ENCODE results near the gene FAM3D. TPM values are rescaled to one million over a fixed set of nuclear protein-coding genes. Genes with fewer than 3 reads are reported as not detected.

FAM3D gene
- total RNA-seq, 2 donors from 2014 or later: not detected

DNA sequence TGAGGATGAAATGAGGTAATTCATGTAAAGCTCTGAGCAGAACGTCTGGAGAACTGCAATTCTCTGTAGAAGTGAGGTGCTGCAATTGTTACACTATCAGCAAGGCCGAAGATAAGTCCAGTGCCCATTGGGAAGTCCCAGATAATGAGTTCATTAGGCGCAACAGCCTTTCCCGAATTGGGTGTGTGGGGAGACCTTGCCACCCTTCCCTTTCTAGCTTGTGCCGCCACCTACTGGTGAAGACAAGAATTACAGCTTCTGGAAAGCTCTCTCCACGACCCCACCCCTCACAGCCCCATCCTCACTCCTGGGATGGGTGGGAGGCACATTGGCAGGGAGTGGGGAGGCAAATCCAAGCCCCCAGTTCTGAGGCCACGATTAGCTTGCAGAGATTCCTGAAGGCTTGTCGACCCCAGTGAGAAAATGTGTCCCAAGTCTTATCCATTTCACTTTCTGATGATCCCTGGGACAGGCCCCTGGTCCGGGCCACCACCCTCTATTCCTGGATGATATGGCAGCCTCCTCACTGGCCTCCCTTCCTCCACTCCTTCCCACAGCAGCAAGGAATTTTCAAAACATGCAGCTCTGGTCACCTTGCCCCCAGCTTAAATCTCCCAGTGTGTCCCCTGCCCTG lies 36.4 kb downstream of the FAM3D start:
- no peaks in the 10 kb centered on the region for H3K27me3 ChIP-seq
- H3K9me3 ChIP-seq: no peaks in the 10 kb centered on the region
- H3K4me1 ChIP-seq: peaks cover 0 to 41% of the 10 kb centered on the region in 2 donors
- DNase-seq (ENCODE audit: low spot score): peak; percentile 75
- peak overlapping the region in 1 of 2 donors; percentile 63 for H3K27ac ChIP-seq
- TF ChIP-seq, protein P1, sequence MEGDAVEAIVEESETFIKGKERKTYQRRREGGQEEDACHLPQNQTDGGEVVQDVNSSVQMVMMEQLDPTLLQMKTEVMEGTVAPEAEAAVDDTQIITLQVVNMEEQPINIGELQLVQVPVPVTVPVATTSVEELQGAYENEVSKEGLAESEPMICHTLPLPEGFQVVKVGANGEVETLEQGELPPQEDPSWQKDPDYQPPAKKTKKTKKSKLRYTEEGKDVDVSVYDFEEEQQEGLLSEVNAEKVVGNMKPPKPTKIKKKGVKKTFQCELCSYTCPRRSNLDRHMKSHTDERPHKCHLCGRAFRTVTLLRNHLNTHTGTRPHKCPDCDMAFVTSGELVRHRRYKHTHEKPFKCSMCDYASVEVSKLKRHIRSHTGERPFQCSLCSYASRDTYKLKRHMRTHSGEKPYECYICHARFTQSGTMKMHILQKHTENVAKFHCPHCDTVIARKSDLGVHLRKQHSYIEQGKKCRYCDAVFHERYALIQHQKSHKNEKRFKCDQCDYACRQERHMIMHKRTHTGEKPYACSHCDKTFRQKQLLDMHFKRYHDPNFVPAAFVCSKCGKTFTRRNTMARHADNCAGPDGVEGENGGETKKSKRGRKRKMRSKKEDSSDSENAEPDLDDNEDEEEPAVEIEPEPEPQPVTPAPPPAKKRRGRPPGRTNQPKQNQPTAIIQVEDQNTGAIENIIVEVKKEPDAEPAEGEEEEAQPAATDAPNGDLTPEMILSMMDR (IDR thresholded peaks at IDR 0.05): peak; percentile 92 to 97
- H3K36me3 ChIP-seq: no peaks in the 10 kb centered on the region
- H3K4me3 ChIP-seq: no peak overlapping the region

DNA sequence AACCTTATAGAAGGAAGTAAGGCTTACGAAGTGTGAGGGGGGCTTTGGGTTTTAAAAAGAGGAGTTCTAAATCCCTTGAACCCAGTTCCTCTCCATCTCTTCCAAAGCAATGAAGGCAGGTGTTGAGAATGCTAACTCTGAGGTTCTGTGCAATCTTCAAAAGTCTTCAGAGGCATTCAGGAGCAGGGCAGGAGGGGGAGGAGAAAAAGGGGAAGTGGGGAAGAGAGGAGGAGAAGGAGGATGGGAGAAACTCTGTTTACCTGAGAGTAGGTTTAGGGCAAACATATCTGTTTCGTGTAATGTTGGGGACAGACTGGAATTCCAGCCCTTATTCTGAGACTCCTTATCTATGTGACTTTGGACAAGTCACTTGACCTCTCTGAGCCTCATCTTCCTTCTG lies 36.9 kb downstream of the FAM3D start:
- Histone ChIP-seq H3K27ac (peak overlapping the region; percentile 63 to 70), H3K9me3 (no peaks in the 10 kb centered on the region), H3K4me3 (no peak overlapping the region), H3K27me3 (no peaks in the 10 kb centered on the region), H3K36me3 (no peaks in the 10 kb centered on the region), H3K4me1 (peaks cover 0 to 45% of the 10 kb centered on the region in 2 donors)
- DNase-seq (ENCODE audit: low spot score): no peak
- TF ChIP-seq, protein P1 (IDR thresholded peaks at IDR 0.05): no peak

DNA sequence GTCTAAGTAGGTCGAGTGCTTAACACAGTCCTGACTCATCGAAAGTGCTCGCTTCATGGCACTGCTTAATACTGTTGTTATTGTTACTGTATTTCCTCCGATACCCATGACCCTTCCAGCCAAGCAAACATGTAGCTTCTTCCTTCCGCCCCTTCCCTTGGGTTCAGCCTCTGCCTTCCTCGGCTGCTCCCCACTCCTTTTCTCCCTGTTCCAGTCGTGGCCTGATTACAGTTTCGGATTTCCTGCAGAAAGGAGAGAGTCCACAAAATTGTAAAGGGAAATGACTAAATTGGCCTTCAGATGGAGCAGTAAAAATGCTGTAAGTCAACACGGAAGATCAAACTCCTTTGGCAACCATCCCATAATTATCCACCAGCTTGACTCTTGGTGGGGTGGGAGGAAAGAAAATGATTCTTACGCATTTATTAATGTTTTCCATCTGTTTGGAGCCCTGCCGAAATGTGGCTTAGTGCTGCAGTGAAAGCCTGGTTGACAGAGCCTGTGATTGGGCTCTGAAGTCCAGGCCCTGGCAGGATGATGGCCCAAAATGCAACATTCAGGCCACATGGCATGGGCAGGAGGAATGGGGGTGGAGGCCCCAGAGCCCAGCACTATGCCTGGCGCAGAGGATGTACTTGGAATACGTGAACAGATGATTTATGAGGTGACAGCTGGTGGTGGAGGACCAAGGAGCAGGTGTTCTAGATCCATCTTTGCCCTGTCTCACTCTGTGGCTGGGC lies 37.6 kb downstream of the FAM3D start:
- Histone ChIP-seq H3K4me1 (peaks cover 0 to 46% of the 10 kb centered on the region in 2 donors), H3K27me3 (no peaks in the 10 kb centered on the region), H3K36me3 (no peaks in the 10 kb centered on the region), H3K9me3 (no peaks in the 10 kb centered on the region), H3K27ac (peak overlapping the region; percentile 63 to 70), H3K4me3 (no peak overlapping the region)
- TF ChIP-seq, protein P1 (IDR thresholded peaks at IDR 0.05): peak in 1 of 2 donors; percentile 11
- no peak for DNase-seq (ENCODE audit: low spot score)

DNA sequence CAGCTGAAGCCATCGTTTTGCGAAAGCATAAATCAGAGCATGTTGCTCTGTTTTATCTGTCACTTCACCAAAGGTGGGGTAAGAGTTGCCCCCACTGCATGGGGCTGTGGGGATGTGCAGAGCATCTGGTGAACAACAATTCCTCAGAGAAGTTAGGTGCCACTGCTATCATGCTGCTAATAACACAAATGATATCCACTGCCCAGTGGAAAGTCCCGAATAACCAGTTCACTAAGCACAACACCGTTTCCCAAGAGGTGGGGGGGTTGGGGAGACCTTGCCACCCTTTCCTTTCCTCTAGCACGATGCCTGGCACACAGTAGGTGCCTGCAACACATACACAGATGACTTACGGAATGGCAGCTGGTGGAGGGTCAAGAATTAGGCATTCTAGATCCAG lies 38.6 kb downstream of the FAM3D start:
- Histone ChIP-seq H3K27me3 (no peaks in the 10 kb centered on the region), H3K4me1 (peaks cover 0 to 46% of the 10 kb centered on the region in 2 donors), H3K4me3 (no peak overlapping the region), H3K9me3 (no peaks in the 10 kb centered on the region), H3K27ac (peak overlapping the region; percentile 63 to 70), H3K36me3 (no peaks in the 10 kb centered on the region)
- TF ChIP-seq, protein P1 (IDR thresholded peaks at IDR 0.05): no peak
- no peak for DNase-seq (ENCODE audit: low spot score)

DNA sequence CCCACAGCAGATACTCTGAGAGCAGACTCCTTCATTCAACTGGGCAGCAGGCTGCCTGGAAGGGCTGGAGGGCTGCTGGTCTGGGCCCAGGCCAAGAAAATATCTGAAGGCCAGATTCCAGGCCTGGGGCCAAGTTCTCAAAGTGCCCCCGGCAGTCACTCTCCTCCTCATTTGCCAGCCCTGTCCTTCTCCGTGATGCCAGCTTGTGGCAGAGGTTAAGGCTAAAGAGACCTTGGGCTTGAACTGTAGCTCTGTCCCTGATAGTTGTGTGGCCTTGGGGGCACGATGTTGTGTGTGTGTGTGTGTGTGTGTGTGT lies 39.0 kb downstream of the FAM3D start:
- TF ChIP-seq, protein P1 (IDR thresholded peaks at IDR 0.05): no peak
- Histone ChIP-seq H3K4me1 (peaks cover 0 to 46% of the 10 kb centered on the region in 2 donors), H3K4me3 (no peak overlapping the region), H3K36me3 (no peaks in the 10 kb centered on the region), H3K9me3 (no peaks in the 10 kb centered on the region), H3K27me3 (no peaks in the 10 kb centered on the region), H3K27ac (peak overlapping the region; percentile 29 to 63)
- DNase-seq (ENCODE audit: low spot score): no peak
